HEK293 (cell line): ENCODE measurements around the gene STRN4.

ENCODE experiments used
- REST ChIP-seq: fragments of 450-650 bp; formaldehyde crosslinking; IDR thresholded peaks from 2 replicates; pipeline ENCODE4 v1.5.1; 2016; ENCODE audit warnings: missing biosample characterization, missing genetic modification characterization
- SP2 ChIP-seq: fragments of 450-650 bp; formaldehyde crosslinking; IDR thresholded peaks from 2 replicates; pipeline ENCODE4 v1.5.1; 2016; ENCODE audit warnings: missing biosample characterization, missing genetic modification characterization
- TRIM28 ChIP-seq: IDR thresholded peaks from 2 replicates; pipeline ENCODE4 v1.6.1; 2011; ENCODE audit warnings: low read length, control low read depth, borderline replicate concordance
- ZNF394 ChIP-seq: fragments of 450-650 bp; formaldehyde crosslinking; IDR thresholded peaks from 2 replicates; pipeline ENCODE4 v1.5.1; 2016; ENCODE audit warnings: missing biosample characterization, missing genetic modification characterization, mild to moderate bottlenecking, moderate library complexity, borderline replicate concordance
- ZNF776 ChIP-seq: fragments of 450-650 bp; formaldehyde crosslinking; IDR thresholded peaks from 2 replicates; pipeline ENCODE4 v1.5.0; 2017; ENCODE audit warnings: missing biosample characterization, missing genetic modification characterization, borderline replicate concordance
- ZNF777 ChIP-seq: fragments of 450-650 bp; formaldehyde crosslinking; IDR thresholded peaks from 2 replicates; pipeline ENCODE4 v1.5.1; 2017; ENCODE audit warnings: missing biosample characterization, missing genetic modification characterization, borderline replicate concordance
- TF ChIP-seq, protein P1 (sequence below): fragments of 450-650 bp; formaldehyde crosslinking; IDR thresholded peaks from 2 replicates; pipeline ENCODE4 v1.5.1; 2016; ENCODE audit warnings: missing biosample characterization, missing genetic modification characterization

DNA sequence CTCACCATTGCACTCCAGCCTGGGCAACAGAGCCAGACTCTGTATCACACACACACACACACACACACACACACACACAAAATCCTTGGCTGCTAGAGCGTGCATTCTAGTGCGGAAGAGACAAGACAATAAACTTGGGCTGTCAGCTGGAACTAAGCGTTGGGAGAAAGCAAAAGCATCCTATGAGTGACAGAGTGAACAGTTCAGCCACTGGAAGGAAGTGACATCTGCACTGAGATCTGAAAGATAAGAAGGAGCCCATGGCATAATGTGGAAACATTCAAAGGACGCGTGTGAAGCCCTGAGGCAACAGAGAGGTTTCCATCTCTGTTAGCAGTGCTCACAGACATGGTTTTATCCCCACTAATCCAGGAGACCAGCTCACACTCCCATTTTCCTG, 45.7 kb upstream of the STRN4 start:
- TF ChIP-seq TRIM28, result no peak
- no peak for TF ChIP-seq ZNF394 (tag by site-specific recombination)
- TF ChIP-seq, protein P1, sequence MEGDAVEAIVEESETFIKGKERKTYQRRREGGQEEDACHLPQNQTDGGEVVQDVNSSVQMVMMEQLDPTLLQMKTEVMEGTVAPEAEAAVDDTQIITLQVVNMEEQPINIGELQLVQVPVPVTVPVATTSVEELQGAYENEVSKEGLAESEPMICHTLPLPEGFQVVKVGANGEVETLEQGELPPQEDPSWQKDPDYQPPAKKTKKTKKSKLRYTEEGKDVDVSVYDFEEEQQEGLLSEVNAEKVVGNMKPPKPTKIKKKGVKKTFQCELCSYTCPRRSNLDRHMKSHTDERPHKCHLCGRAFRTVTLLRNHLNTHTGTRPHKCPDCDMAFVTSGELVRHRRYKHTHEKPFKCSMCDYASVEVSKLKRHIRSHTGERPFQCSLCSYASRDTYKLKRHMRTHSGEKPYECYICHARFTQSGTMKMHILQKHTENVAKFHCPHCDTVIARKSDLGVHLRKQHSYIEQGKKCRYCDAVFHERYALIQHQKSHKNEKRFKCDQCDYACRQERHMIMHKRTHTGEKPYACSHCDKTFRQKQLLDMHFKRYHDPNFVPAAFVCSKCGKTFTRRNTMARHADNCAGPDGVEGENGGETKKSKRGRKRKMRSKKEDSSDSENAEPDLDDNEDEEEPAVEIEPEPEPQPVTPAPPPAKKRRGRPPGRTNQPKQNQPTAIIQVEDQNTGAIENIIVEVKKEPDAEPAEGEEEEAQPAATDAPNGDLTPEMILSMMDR (tag by site-specific recombination), result no peak
- TF ChIP-seq SP2 (tag by site-specific recombination), result no peak
- no peak for TF ChIP-seq ZNF777
- TF ChIP-seq ZNF776 (tag by site-specific recombination), result no peak
- TF ChIP-seq REST (tag by site-specific recombination), result no peak
